Esophagus (tissue), 2 donors: ENCODE measurements around the gene CTCF. TPM values are rescaled to one million over a fixed set of nuclear protein-coding genes. Genes with fewer than 3 reads are reported as not detected.

Source experiments
- H3K27ac ChIP-seq, 2 donors: one replicate each; pipeline ENCODE4 v1.5.1; 2013; ENCODE audit warnings: low read depth in 2 of 2, mild to moderate bottlenecking in 2 of 2, inconsistent platforms in 1 of 2, low read length in 1 of 2, moderate library complexity in 1 of 2
- H3K27me3 ChIP-seq, 2 donors: one replicate each; pipeline ENCODE4 v1.6.1; 2013; ENCODE audit warnings: low read length in 2 of 2, control low read depth in 1 of 2, mild to moderate bottlenecking in 1 of 2; ENCODE audit not compliant: insufficient read depth in 2 of 2, control insufficient read depth in 1 of 2
- H3K36me3 ChIP-seq, 2 donors: one replicate each; pipeline ENCODE4 v1.6.1; 2013; ENCODE audit warnings: low read length in 1 of 2; ENCODE audit not compliant: control insufficient read depth in 2 of 2, insufficient read depth in 2 of 2
- H3K4me1 ChIP-seq, 2 donors: one replicate each; pipeline ENCODE4 v1.6.1; 2013; ENCODE audit warnings: low read length in 1 of 2; ENCODE audit not compliant: control insufficient read depth in 2 of 2, insufficient read depth in 2 of 2
- H3K4me3 ChIP-seq, 2 donors: one replicate each; pipeline ENCODE4 v1.5.1; 2013; ENCODE audit warnings: low read length in 2 of 2, mild to moderate bottlenecking in 2 of 2, low read depth in 1 of 2, moderate library complexity in 1 of 2
- H3K9me3 ChIP-seq, 2 donors: one replicate each; pipeline ENCODE4 v1.6.1; 2013; ENCODE audit warnings: mild to moderate bottlenecking in 2 of 2, low read depth in 1 of 2, low read length in 1 of 2, moderate library complexity in 1 of 2; ENCODE audit not compliant: control insufficient read depth in 2 of 2, insufficient read depth in 1 of 2
- WGBS, 2 donors: extraction: QIAGEN DNeasy Blood & Tissue Kit; methylation state at CpG; one replicate each; pipeline ENCODE4 v1.1.7; 2013; 5-methylcytosine and 5-hydroxymethylcytosine counted together
- polyA plus RNA-seq, 2 donors: library from polyadenylated mRNA; stranded (reverse); fragments of 200-250 nt; gene quantifications; one replicate each; pipeline ENCODE4 v1.2.3, GENCODE V29; 2013
- donor health status: healthy with polysubstance abuse.
- donor health status: Bipolar disorder and iron deficiency.

CTCF gene
- polyA plus RNA-seq, 2 donors, result 16.9 to 21.3 TPM

- no peaks in the 10 kb centered on the region for H3K27me3 ChIP-seq
- no peaks in the 10 kb centered on the region for H3K9me3 ChIP-seq
- peaks cover 4 to 23% of the 10 kb centered on the region in 2 donors for H3K36me3 ChIP-seq
- 45 to 49% methylated on average over 16 of the region's 16 CpGs for WGBS, 2 donors
- peak overlapping the region; percentile 76 to 88 for H3K27ac ChIP-seq
- peaks cover 0 to 26% of the 10 kb centered on the region in 2 donors for H3K4me1 ChIP-seq
- no peak overlapping the region for H3K4me3 ChIP-seq
Observed at GRCh38 chr16:67547423-67548264, 14.7 kb upstream of the CTCF start.

- H3K4me3 ChIP-seq, result no peak overlapping the region
- peaks cover 4 to 18% of the 10 kb centered on the region in 2 donors for H3K36me3 ChIP-seq
- H3K27ac ChIP-seq, result peak overlapping the region; percentile 76 to 88
- no peaks in the 10 kb centered on the region for H3K9me3 ChIP-seq
- WGBS, 2 donors, result 85 to 88% methylated on average over 4 of the region's 4 CpGs
- no peaks in the 10 kb centered on the region for H3K27me3 ChIP-seq
- peaks cover 0 to 25% of the 10 kb centered on the region in 2 donors for H3K4me1 ChIP-seq
Observed at GRCh38 chr16:67548265-67549126, 13.8 kb upstream of the CTCF start.

- Histone ChIP-seq H3K4me1 (peaks cover 0 to 23% of the 10 kb centered on the region in 2 donors), H3K27me3 (no peaks in the 10 kb centered on the region), H3K36me3 (peaks cover 4 to 14% of the 10 kb centered on the region in 2 donors)
Observed at GRCh38 chr16:67549240-67549639, 13.1 kb upstream of the CTCF start.

GRCh38 chr16:67549936-67550335 is 12.4 kb upstream of the CTCF start:
- no peaks in the 10 kb centered on the region for H3K9me3 ChIP-seq
- peaks cover 0 to 9% of the 10 kb centered on the region in 2 donors for H3K36me3 ChIP-seq
- 52 to 53% methylated on average over 1 of the region's 1 CpG for WGBS, 2 donors
- no peak overlapping the region for H3K27ac ChIP-seq
- no peak overlapping the region for H3K4me3 ChIP-seq
- no peaks in the 10 kb centered on the region for H3K27me3 ChIP-seq
- H3K4me1 ChIP-seq, result peaks cover 0 to 17% of the 10 kb centered on the region in 2 donors

More at GRCh38 chr16:67549240-67549639, 13.1 kb upstream of the CTCF start:
- H3K9me3 ChIP-seq, result no peaks in the 10 kb centered on the region
- no peak overlapping the region for H3K4me3 ChIP-seq
- WGBS, 2 donors, result 78 to 81% methylated on average over 4 of the region's 4 CpGs
- H3K27ac ChIP-seq, result no peak overlapping the region

- Histone ChIP-seq H3K27ac (no peak overlapping the region), H3K9me3 (no peaks in the 10 kb centered on the region), H3K27me3 (no peaks in the 10 kb centered on the region), H3K4me3 (no peak overlapping the region), H3K4me1 (peaks cover 0 to 10% of the 10 kb centered on the region in 2 donors), H3K36me3 (peaks cover 0 to 2% of the 10 kb centered on the region in 2 donors)
- 94 to 98% methylated on average over 2 of the region's 2 CpGs for WGBS, 2 donors
Observed at GRCh38 chr16:67551091-67551490, 11.2 kb upstream of the CTCF start.

- Histone ChIP-seq H3K9me3 (no peaks in the 10 kb centered on the region), H3K36me3 (no peaks in the 10 kb centered on the region), H3K27ac (no peak overlapping the region), H3K4me1 (peaks cover 0 to 10% of the 10 kb centered on the region in 2 donors), H3K27me3 (no peaks in the 10 kb centered on the region), H3K4me3 (no peak overlapping the region)
- 72 to 88% methylated on average over 2 of the region's 2 CpGs for WGBS, 2 donors
Observed at GRCh38 chr16:67551972-67552371, 10.4 kb upstream of the CTCF start.

GRCh38 chr16:67552476-67552875 is 9.8 kb upstream of the CTCF start:
- Histone ChIP-seq H3K4me1 (peaks cover 0 to 6% of the 10 kb centered on the region in 2 donors), H3K4me3 (no peak overlapping the region), H3K27ac (peak overlapping the region in 1 of 2 donors; percentile 47), H3K27me3 (no peaks in the 10 kb centered on the region), H3K9me3 (no peaks in the 10 kb centered on the region), H3K36me3 (no peaks in the 10 kb centered on the region)
- WGBS, 2 donors, result 54 to 58% methylated on average over 4 of the region's 4 CpGs

GRCh38 chr16:67555795-67556212 is 6.5 kb upstream of the CTCF start:
- 38 to 49% methylated on average over 3 of the region's 3 CpGs for WGBS, 2 donors
- no peak overlapping the region for H3K4me3 ChIP-seq
- H3K9me3 ChIP-seq, result no peaks in the 10 kb centered on the region
- peak overlapping the region; percentile 59 to 81 for H3K27ac ChIP-seq
- no peaks in the 10 kb centered on the region for H3K36me3 ChIP-seq
- H3K4me1 ChIP-seq, result no peaks in the 10 kb centered on the region
- H3K27me3 ChIP-seq, result no peaks in the 10 kb centered on the region

GRCh38 chr16:67558859-67559258 is 3.5 kb upstream of the CTCF start:
- Histone ChIP-seq H3K4me3 (no peak overlapping the region), H3K4me1 (no peaks in the 10 kb centered on the region), H3K27ac (no peak overlapping the region), H3K27me3 (no peaks in the 10 kb centered on the region), H3K36me3 (no peaks in the 10 kb centered on the region), H3K9me3 (no peaks in the 10 kb centered on the region)
- 77 to 95% methylated on average over 1 of the region's 1 CpG for WGBS, 2 donors
